GM12878 (cell line): Measurements from ENCODE around the gene TSPEAR. TPM values are rescaled to one million over a fixed set of nuclear protein-coding genes. Genes with fewer than 3 reads are reported as not detected.

Experiments
- ATAC-seq: fragments of 200-7000 bp; cut with Tn5 transposase; 3 replicates; pipeline ENCODE4 v1.9.1; 2020; ENCODE audit warnings: mild to moderate bottlenecking, moderate library complexity
- BruUV-seq: library from RNA; stranded (reverse); fragments of 400-500 nt; replicated peaks from 2 replicates; lab custom pipeline; 2021; lab: Mats Ljungman, UMichigan
- CTCF ChIA-PET: fragments of 300-600 bp; sonication (Branson Sonifier 250); formaldehyde crosslinking; extraction: SDS; loops from one replicate; lab custom pipeline; 2021; ENCODE audit warnings: inconsistent platforms; lab: Yijun Ruan, JAX
- POLR2A ChIA-PET: fragments of 350-600 bp; formaldehyde crosslinking; extraction: SDS; loops from one replicate; lab custom pipeline; 2021; ENCODE audit warnings: inconsistent platforms; lab: Charles Lee
- RAD21 ChIA-PET: fragments of 300-600 bp; sonication (Branson Sonifier 250); formaldehyde crosslinking; loops from one replicate; lab custom pipeline; 2023; ENCODE audit warnings: antibody characterized with exemption; ENCODE audit not compliant: unreplicated experiment; lab: Charles Lee
- SMC1A ChIA-PET: fragments of 300-600 bp; sonication (Branson Sonifier 250); formaldehyde crosslinking; loops from one replicate; lab custom pipeline; 2023; ENCODE audit not compliant: unreplicated experiment, uncharacterized antibody; lab: Charles Lee
- DNase-seq: peaks from one replicate; pipeline ENCODE4 v3.0.0-alpha.2; 2011; ENCODE audit warnings: low read depth, low spot score
- FAIRE-seq: peaks from 3 replicates; lab custom pipeline; 2011; peaks lifted over from hg19 to GRCh38; lab: Jason Lieb, UNC
- H2AFZ ChIP-seq: 2 replicates; pipeline ENCODE4 v1.6.0; 2011; ENCODE audit warnings: low read depth, low read length, control low read depth; ENCODE audit not compliant: control insufficient read depth
- H3K27ac ChIP-seq: 2 replicates; pipeline ENCODE4 v1.5.1; 2011; ENCODE audit warnings: control low read depth; ENCODE audit not compliant: control insufficient read depth, insufficient read depth
- H3K27me3 ChIP-seq, 2 experiments: replicated peaks in 1 of 2; 2 replicates each; pipeline versions ENCODE4 v1.6.0 to v1.6.1; 2011; ENCODE audit warnings: low read length in 1 of 2; ENCODE audit not compliant: control insufficient read depth in 2 of 2, insufficient read depth in 2 of 2
- H3K36me3 ChIP-seq, 2 experiments: 2 replicates each; pipeline ENCODE4 v1.5.1; 2011; ENCODE audit warnings: low read length in 1 of 2; ENCODE audit not compliant: control insufficient read depth in 2 of 2, insufficient read depth in 2 of 2
- H3K4me1 ChIP-seq: 2 replicates; pipeline ENCODE4 v1.6.1; 2011; ENCODE audit warnings: mild to moderate bottlenecking, low read length, moderate library complexity, mixed read lengths; ENCODE audit not compliant: control insufficient read depth, insufficient read depth
- H3K4me2 ChIP-seq: 2 replicates; pipeline ENCODE4 v1.6.0; 2011; ENCODE audit warnings: control low read depth; ENCODE audit not compliant: control insufficient read depth, insufficient read depth
- H3K4me3 ChIP-seq: fragments of 200-600 bp; sonication (generic); 2 replicates; pipeline ENCODE4 v1.5.1; 2016
- H3K79me2 ChIP-seq: 2 replicates; pipeline ENCODE4 v1.6.0; 2011; ENCODE audit warnings: low read length; ENCODE audit not compliant: control insufficient read depth, insufficient read depth
- H3K9ac ChIP-seq: 2 replicates; pipeline ENCODE4 v1.8.0; 2011; ENCODE audit warnings: low read length, control low read depth, mixed read lengths; ENCODE audit not compliant: control insufficient read depth, insufficient read depth
- H3K9me3 ChIP-seq: replicated peaks from 3 replicates; pipeline ENCODE4 v1.5.1; 2011; ENCODE audit warnings: mild to moderate bottlenecking, low read length; ENCODE audit not compliant: control insufficient read depth, insufficient read depth
- H4K20me1 ChIP-seq: 2 replicates; pipeline ENCODE4 v1.6.0; 2011; ENCODE audit not compliant: control insufficient read depth, insufficient read depth
- BRCA1 ChIP-seq: IDR thresholded peaks from 2 replicates; pipeline ENCODE4 v1.6.1; 2011; ENCODE audit warnings: low read depth, low read length, improper control_type of control experiment
- CEBPB ChIP-seq, 2 experiments: fragments of 150-350 bp in 1 of 2; IDR thresholded peaks; 2 replicates each; pipeline ENCODE4 v1.6.1; 2012 to 2014; ENCODE audit warnings: low read depth in 2 of 2, low read length in 2 of 2, borderline replicate concordance in 1 of 2, inconsistent platforms in 1 of 2
- CREB1 ChIP-seq: IDR thresholded peaks from 2 replicates; pipeline ENCODE4 v1.6.1; 2012; ENCODE audit warnings: low read depth, mild to moderate bottlenecking, inconsistent platforms
- IKZF2 ChIP-seq, 2 experiments: fragments of 450-650 bp; IDR thresholded peaks; 2 replicates each; pipeline ENCODE4 v1.6.1; 2017; ENCODE audit warnings: mild to moderate bottlenecking in 2 of 2, moderate library complexity in 2 of 2
- IRF4 ChIP-seq: IDR thresholded peaks from 2 replicates; pipeline ENCODE4 v1.6.1; 2011; ENCODE audit warnings: low read depth, low read length
- MTA2 ChIP-seq: fragments of 450-650 bp; IDR thresholded peaks from 2 replicates; pipeline ENCODE4 v1.6.1; 2016; ENCODE audit warnings: low read depth, mild to moderate bottlenecking, moderate library complexity
- NFXL1 ChIP-seq: fragments of 450-650 bp; IDR thresholded peaks from 2 replicates; pipeline ENCODE4 v1.6.1; 2017; ENCODE audit warnings: antibody characterized with exemption, mild to moderate bottlenecking, borderline replicate concordance
- SP1 ChIP-seq: IDR thresholded peaks from one replicate; pipeline ENCODE4 v1.6.1; 2011; ENCODE audit warnings: low read depth, low read length
- ZNF24 ChIP-seq: fragments of 450-650 bp; IDR thresholded peaks from 2 replicates; pipeline ENCODE4 v1.6.1; 2017; ENCODE audit warnings: antibody characterized with exemption, mild to moderate bottlenecking
- ZNF274 ChIP-seq: IDR thresholded peaks from one replicate; pipeline ENCODE4 v1.8.0; 2011; ENCODE audit not compliant: insufficient read length, insufficient read depth
- WGBS: methylation state at CpG from one replicate; pipeline ENCODE4 v1.1.6; 2016; ENCODE audit warnings: low lambda C conversion rate; ENCODE audit not compliant: insufficient replicate concordance, insufficient coverage; ENCODE audit errors: missing lambda C conversion rate; 5-methylcytosine and 5-hydroxymethylcytosine counted together
- in situ Hi-C: fragments of 300-500 bp; cut with MboI; formaldehyde crosslinking; loops from 9 replicates; pipeline ENCODE4 v1.14.3; 2018; ENCODE audit warnings: mixed read lengths
- intact Hi-C: fragments of 100-400 bp; cut with micrococcal nuclease; formaldehyde crosslinking; loops from one replicate; pipeline ENCODE4 v1.14.2; 2022; ENCODE audit not compliant: unreplicated experiment
- polyA plus RNA-seq, 11 experiments: library from polyadenylated mRNA; depleted of rRNA in 4 of 11; unstranded in 6 of 11; stranded (reverse) in 5 of 11; fragments of >200 nt; fragmentation: Nextera tagmentation in 4 of 11; fragmentation: Illumina TruSeq in 1 of 11; extraction: Ambion mirVana in 4 of 11; extraction: Trizol in 1 of 11; gene quantifications; 1 replicate in 1 of 11; 2 replicates in 10 of 11; pipeline versions ENCODE4 v1.2.1 to v1.2.3, GENCODE V29; 2011 to 2016; ENCODE audit warnings: inconsistent platforms in 2 of 11, missing spikeins in 2 of 11, low read depth in 1 of 11
- total RNA-seq, 4 experiments: library from RNA; depleted of rRNA in 3 of 4; stranded (reverse); fragments of >200 nt in 3 of 4; fragmentation: Illumina TruSeq in 1 of 4; extraction: Trizol in 1 of 4; gene quantifications; 2 replicates each; pipeline versions ENCODE4 v1.2.1 to v1.2.3, GENCODE V29; 2013 to 2021
- TF ChIP-seq, protein P1 (sequence below): fragments of 450-650 bp; formaldehyde crosslinking; IDR thresholded peaks from 2 replicates; pipeline ENCODE4 v1.4.0; 2022; ENCODE audit warnings: mild to moderate bottlenecking, moderate library complexity
- TF ChIP-seq, protein P2 (sequence below): fragments of 450-650 bp; IDR thresholded peaks from 2 replicates; pipeline ENCODE4 v1.6.1; 2017; ENCODE audit warnings: mild to moderate bottlenecking, moderate library complexity
- TF ChIP-seq, protein P3 (sequence below): fragments of 450-650 bp; IDR thresholded peaks from 2 replicates; pipeline ENCODE4 v1.6.1; 2016; ENCODE audit warnings: mild to moderate bottlenecking

The TSPEAR gene
- total and polyA plus RNA-seq, 10 of the 15 experiments (the other 5 are each of a cell fraction or from before 2014, with no cell fraction given) = not detected

DNA sequence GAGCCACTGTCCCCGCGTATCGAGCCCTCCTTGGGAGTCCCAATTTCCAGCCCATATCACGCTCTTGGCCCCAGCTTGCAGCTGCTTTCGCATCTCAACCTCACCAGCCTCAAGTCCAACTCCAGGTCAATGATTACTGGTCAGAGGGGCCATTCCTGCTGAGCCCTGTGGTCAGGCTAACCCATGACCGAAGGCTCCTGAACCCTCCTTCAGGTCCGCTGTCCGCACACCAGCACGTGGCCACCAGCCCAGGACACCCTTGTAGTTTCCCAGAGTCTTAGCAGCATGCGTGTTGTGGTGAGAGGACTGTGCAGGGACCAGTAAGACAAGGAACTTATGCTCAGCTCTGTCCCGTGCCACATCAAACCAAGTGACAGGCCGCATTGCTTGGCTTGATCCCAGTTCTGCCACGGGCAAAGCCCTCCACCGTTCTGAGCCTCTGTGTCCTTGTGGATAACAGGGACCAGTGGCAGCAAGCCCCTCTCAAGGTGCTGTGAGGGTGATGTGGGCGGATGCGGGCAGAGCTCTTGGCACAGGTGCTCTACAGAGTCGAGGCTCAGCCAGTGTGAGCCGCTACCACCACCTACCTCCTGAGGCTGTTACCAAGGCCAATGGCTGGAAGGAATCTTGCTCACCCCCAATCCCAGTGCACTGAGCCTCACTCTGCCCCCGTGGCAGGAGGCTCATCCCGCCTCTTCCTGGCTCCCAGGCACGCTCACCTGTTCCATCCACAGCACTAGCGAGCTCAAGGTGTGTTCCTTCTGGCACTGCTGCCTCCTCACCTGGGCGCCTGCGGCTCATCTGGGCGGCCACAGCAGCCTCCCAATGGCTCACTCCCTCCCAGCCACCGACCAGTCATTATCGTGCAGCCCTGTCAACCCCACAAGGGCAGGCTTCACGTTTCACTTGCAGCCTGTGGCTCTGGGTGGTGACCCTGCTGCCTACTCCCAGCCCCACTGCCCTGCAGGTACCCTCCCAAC, 191.7 kb downstream of the TSPEAR start:
- ChIA-PET RAD21 (no interaction called here), POLR2A (no interaction called here), SMC1A (no interaction called here), CTCF (interaction anchor here (1.1 kb wide), 1 partner anchor 9 kb away, joined by 3 read pairs; no protein-coding TSS in a partner anchor)
- Histone ChIP-seq H3K36me3 (no peaks in the 10 kb centered on the region), H3K27ac (no peak overlapping the region), H2AFZ (no peak overlapping the region), H3K27me3 (no peaks in the 10 kb centered on the region), H3K4me2 (no peak overlapping the region), H3K4me1 (no peaks in the 10 kb centered on the region), H3K9me3 (no peaks in the 10 kb centered on the region; the same call in 2 of the 3 replicates), H4K20me1 (no peaks in the 10 kb centered on the region), H3K4me3 (no peak overlapping the region), H3K9ac (no peak overlapping the region), H3K79me2 (no peaks in the 10 kb centered on the region)
- intact Hi-C loops = no loop called here
- BruUV-seq = no TSS peak
- no peak for ATAC-seq
- DNase-seq = no peak
- WGBS = 41% methylated on average over 28 of the region's 28 CpGs
- FAIRE-seq = no peak
- in situ Hi-C loops = no loop called here
- TF ChIP-seq IRF4 = no peak
- no peak for TF ChIP-seq SP1
- TF ChIP-seq MTA2 = no peak
- TF ChIP-seq, protein P1, sequence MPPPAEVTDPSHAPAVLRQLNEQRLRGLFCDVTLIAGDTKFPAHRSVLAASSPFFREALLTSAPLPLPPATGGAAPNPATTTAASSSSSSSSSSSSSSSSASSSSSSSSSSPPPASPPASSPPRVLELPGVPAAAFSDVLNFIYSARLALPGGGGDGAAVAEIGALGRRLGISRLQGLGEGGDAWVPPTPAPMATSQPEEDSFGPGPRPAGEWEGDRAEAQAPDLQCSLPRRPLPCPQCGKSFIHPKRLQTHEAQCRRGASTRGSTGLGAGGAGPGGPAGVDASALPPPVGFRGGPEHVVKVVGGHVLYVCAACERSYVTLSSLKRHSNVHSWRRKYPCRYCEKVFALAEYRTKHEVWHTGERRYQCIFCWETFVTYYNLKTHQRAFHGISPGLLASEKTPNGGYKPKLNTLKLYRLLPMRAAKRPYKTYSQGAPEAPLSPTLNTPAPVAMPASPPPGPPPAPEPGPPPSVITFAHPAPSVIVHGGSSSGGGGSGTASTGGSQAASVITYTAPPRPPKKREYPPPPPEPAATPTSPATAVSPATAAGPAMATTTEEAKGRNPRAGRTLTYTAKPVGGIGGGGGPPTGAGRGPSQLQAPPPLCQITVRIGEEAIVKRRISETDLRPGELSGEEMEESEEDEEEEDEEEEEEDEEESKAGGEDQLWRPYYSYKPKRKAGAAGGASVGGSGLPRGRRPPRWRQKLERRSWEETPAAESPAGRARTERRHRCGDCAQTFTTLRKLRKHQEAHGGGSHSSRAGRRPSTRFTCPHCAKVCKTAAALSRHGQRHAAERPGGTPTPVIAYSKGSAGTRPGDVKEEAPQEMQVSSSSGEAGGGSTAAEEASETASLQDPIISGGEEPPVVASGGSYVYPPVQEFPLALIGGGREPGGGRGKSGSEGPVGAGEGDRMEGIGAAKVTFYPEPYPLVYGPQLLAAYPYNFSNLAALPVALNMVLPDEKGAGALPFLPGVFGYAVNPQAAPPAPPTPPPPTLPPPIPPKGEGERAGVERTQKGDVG (CRISPR knock-in tag) = no peak
- TF ChIP-seq NFXL1 = no peak
- TF ChIP-seq ZNF274 = no peak
- TF ChIP-seq, protein P2, sequence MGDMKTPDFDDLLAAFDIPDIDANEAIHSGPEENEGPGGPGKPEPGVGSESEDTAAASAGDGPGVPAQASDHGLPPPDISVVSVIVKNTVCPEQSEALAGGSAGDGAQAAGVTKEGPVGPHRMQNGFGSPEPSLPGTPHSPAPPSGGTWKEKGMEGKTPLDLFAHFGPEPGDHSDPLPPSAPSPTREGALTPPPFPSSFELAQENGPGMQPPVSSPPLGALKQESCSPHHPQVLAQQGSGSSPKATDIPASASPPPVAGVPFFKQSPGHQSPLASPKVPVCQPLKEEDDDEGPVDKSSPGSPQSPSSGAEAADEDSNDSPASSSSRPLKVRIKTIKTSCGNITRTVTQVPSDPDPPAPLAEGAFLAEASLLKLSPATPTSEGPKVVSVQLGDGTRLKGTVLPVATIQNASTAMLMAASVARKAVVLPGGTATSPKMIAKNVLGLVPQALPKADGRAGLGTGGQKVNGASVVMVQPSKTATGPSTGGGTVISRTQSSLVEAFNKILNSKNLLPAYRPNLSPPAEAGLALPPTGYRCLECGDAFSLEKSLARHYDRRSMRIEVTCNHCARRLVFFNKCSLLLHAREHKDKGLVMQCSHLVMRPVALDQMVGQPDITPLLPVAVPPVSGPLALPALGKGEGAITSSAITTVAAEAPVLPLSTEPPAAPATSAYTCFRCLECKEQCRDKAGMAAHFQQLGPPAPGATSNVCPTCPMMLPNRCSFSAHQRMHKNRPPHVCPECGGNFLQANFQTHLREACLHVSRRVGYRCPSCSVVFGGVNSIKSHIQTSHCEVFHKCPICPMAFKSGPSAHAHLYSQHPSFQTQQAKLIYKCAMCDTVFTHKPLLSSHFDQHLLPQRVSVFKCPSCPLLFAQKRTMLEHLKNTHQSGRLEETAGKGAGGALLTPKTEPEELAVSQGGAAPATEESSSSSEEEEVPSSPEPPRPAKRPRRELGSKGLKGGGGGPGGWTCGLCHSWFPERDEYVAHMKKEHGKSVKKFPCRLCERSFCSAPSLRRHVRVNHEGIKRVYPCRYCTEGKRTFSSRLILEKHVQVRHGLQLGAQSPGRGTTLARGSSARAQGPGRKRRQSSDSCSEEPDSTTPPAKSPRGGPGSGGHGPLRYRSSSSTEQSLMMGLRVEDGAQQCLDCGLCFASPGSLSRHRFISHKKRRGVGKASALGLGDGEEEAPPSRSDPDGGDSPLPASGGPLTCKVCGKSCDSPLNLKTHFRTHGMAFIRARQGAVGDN = no peak
- TF ChIP-seq, protein P3, sequence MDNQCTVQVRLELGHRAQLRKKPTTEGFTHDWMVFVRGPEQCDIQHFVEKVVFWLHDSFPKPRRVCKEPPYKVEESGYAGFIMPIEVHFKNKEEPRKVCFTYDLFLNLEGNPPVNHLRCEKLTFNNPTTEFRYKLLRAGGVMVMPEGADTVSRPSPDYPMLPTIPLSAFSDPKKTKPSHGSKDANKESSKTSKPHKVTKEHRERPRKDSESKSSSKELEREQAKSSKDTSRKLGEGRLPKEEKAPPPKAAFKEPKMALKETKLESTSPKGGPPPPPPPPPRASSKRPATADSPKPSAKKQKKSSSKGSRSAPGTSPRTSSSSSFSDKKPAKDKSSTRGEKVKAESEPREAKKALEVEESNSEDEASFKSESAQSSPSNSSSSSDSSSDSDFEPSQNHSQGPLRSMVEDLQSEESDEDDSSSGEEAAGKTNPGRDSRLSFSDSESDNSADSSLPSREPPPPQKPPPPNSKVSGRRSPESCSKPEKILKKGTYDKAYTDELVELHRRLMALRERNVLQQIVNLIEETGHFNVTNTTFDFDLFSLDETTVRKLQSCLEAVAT = no peak
- no peak for TF ChIP-seq CREB1
- no peak for TF ChIP-seq CEBPB (IDR thresholded peaks at IDR 0.05; ENCODE audit: borderline replicate concordance in 1 of 2, low read depth in 2 of 2, low read length in 2 of 2)
- TF ChIP-seq IKZF2 (IDR thresholded peaks at IDR 0.05) = no peak
- TF ChIP-seq BRCA1 = no peak
- TF ChIP-seq ZNF24 = no peak
